ENCODE results near the gene FAM53C. TPM values are rescaled to one million over a fixed set of nuclear protein-coding genes. Genes with fewer than 3 reads are reported as not detected.

FAM53C gene
- total RNA-seq, 1 experiment from 2014 or later, result 57.3 TPM

DNA sequence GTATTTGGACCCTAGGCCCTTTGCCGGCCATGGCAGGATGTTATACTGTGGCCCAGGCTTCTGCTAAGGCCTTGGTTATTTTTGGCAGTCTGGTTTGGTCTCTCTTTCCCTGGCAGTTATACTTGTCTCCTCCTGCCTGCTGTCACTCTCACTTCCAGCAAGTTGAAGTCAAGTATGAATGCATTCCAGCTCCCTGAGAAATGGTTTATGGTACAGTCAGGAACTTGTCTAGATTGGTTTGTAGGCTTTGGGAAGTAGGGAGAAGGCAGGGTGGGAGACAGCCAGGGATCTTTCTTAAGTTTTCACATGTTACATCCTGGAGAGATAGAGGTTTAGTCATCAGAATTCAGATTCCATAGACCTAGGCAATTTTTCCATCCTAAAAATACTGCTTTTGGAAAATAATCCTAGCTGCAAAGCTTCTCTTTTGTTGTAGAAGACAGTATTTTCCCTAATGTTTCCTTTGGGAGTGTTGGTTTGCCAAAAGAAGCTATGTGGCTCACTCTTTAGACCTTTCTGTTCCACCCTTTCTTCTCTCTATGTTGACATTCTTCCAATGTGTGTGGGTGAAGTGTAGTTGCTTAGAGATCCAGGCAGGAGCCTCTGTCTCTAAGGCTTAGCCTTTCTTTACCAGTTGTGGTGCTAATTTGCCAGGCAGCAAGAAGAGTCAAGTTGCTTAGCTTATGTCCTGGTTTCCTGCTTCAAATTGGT is 11.9 kb downstream of the FAM53C start:
- in situ Hi-C loops (cut with HindIII; ENCODE audit: low sequenced_read_pairs), result no loop called here
- DNase-seq (ENCODE audit: low spot score), result no peak

DNA sequence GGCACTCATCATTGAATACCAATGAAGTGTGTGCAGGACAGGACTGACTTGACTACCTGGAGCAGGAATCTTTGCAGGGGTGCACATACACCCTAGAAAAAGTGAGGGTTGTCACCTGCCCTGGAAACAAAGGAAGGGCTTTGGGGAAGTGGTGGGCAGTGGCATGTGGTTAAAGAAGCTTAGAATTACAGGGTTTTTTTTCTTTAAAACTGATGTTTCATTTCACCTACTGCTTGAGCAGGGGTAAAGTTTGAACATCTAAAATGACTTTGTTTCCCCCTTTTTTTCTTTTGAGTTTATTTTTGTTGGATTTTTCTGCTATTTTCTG is 12.5 kb downstream of the FAM53C start:
- in situ Hi-C loops (cut with HindIII; ENCODE audit: low sequenced_read_pairs), result no loop called here

DNA sequence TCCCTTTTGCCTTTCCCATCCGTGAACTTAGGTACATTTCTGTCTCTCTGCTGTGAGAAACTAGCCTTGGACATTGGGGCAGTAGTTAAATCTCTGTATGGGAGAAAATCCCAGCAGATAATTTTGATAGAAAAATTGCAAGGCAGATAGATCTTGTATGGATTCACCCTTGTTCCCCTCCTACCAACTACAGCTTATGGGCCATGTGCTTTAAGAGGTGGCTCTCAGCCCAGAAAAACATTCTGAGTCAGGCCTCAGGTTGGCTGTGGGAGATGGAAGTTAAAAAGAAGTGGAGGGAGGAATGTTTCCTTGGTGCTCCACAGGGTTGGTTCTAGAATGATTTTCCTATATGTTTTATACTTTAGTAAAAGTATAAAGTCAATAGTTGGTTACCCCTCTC is 13.0 kb downstream of the FAM53C start:
- in situ Hi-C loops (cut with HindIII; ENCODE audit: low sequenced_read_pairs), result no loop called here
- no peak for DNase-seq (ENCODE audit: low spot score)

More for the DNA sequence above, 12.5 kb downstream of the FAM53C start:
- no peak for DNase-seq (ENCODE audit: low spot score)

DNA sequence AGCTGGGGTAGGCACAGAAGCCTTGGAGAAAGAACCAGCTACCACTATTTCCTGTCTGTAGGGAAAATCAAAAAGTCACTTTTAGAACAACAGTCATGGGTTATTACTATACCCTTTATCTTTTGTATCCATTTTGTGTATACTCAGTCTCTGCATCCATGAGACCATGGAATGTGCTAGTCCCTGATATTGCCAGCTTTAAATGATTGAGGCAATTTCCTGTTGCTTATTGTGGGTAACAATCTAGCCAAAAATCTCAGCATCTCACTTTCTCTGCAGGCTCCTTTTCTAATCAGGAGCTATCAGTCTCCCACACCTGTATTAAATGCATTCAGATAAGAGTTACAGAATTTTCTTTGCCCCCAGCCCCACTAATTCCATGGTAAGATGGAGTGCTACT is 13.5 kb downstream of the FAM53C start:
- in situ Hi-C loops (cut with HindIII; ENCODE audit: low sequenced_read_pairs), result no loop called here
- no peak for DNase-seq (ENCODE audit: low spot score)

DNA sequence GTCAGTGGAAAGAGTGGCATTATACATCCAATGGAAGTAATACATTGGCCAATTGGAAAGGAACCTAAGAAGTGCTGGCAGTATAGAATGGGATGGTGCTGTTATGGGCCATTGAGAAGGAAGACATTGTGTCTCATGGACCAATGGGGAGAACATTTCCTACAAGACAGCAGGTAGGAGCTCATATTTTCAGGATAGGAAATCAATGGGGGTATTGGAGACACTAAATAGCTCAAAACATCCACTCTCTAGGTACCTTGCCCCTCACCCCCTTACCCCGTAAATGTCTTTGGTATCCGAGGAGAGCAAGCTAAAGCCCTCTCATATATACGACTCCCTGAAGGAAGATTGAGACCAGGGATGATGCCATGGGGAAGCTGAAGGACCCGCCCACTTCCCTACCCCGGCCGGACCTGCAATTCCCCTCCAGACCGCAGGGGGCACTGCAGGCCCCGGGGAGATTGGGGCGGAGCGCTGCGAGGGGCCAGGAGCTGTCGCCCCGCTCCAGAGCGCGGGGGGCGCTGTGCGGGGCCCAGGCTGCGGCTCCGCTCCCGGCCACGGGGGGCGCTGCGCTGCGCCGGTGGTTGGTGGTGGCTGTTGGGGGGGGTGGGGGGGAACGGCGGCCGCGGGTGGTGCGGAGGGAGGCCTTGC is 14.1 kb downstream of the FAM53C start, which contains the start of gene KDM3B:
TSS of gene KDM3B (plus strand) at position 615 of the 651 bp plus-strand sequence. CDS start 111 bp downstream, outside the sequence.
- in situ Hi-C loops (cut with HindIII; ENCODE audit: low sequenced_read_pairs), result no loop called here
- peak; percentile 62 for DNase-seq (ENCODE audit: low spot score)

DNA sequence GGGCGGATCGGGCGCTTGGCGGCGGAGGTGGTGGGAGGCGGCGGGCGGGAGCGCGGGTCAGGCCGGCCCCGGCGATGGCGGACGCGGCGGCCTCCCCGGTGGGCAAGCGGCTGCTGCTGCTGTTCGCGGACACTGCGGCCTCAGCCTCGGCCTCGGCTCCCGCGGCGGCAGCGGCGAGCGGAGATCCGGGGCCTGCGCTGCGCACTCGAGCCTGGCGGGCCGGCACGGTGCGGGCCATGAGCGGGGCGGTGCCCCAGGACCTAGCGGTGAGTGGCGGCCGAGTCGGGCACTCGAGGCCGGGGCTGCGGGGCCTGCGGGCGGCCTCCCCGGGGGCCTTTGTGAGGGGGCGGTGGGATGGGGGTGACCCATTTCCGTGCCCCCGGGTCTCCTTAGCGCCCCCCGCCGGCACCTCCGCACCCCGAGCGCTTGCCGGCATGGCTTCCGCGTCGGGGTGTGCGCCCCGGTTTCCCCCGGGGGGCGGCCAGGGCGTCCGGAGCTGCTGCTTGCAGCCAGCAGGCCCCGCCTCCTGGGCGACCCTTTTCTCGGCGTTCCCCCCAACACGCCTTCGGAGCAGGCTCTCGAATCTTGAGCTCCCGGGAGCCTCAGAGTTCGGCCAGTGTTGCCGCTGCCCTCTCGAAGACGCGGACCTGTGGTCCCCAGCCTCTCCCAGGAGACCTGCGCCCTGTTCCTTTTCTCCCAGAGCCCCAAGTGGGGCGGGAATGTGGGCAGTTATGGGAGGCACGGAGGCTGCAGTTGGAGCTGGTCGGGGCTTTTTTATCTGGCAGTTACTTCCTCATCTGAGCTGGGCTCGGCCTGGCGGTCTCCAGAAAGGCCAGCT is 14.9 kb downstream of the FAM53C start:
- DNase-seq (ENCODE audit: low spot score), result peak; percentile 66
- in situ Hi-C loops (cut with HindIII; ENCODE audit: low sequenced_read_pairs), result no loop called here

DNA sequence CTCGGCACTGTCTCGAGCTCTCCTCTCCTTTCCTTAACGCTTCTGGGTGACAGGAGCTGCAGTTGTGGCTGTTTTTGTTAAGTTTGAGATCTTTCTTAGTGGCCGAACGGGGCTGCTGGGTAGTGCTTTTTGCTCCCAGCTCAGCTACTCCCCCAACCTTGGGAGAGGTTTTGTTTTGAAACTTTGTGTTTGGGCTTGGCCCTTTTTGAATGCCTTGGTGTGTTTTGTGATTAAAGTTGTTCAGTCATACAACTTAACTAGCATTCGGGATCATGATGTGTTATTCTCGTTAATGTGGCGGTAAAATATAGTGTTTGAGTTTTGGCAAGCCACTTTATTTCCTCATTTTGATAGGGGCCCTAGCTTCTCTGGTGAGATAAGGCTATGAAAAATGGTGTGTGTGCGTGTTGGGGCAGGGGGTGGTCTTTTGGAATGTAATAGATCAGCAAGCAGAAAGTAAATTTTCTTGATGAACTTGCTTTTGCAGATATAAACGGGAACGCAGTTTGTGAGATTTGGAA is 15.6 kb downstream of the FAM53C start:
- in situ Hi-C loops (cut with HindIII; ENCODE audit: low sequenced_read_pairs), result no loop called here
- no peak for DNase-seq (ENCODE audit: low spot score)

DNA sequence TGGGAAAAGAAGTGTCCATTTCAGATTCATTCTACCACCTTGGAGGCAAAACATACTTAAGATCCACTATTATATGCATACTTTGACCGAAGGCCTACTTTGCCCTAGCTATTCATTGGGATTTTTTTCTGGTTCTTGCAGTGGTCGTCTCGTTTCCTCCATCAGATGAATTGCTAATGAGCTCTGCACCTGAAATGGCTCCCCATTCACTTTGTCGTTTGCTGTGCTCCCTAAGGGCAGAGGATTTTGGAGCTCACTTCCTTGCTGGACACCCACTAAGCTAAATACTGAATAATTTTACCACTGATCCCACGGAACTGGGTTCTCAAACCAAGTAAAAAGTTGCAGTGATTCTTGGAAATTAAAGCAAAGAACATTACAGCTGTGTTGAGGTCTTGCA is 16.3 kb downstream of the FAM53C start:
- DNase-seq (ENCODE audit: low spot score), result no peak
- in situ Hi-C loops (cut with HindIII; ENCODE audit: low sequenced_read_pairs), result no loop called here

DNA sequence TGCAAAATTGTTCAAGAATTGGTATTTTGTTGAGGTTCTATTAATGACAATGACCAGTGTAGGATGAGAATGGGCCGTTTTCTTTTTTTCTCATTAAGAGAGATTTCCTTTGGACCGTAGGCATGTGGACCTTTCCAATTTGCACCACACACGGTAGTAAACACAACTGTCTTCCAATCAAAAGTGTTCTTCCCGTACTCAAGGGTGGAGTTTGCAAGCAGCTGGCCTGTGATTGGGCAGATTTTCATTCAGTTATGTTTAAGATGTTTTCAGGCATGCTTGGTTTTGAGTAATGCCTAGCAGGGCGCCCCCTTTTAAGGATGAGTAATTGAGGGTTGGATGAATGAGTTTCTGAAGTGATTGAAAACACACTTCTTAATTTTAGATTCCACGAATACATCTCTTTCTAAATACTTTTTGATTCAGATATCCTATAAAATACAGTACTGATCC is 16.9 kb downstream of the FAM53C start:
- DNase-seq (ENCODE audit: low spot score), result peak; percentile 83
- in situ Hi-C loops (cut with HindIII; ENCODE audit: low sequenced_read_pairs), result no loop called here

DNA sequence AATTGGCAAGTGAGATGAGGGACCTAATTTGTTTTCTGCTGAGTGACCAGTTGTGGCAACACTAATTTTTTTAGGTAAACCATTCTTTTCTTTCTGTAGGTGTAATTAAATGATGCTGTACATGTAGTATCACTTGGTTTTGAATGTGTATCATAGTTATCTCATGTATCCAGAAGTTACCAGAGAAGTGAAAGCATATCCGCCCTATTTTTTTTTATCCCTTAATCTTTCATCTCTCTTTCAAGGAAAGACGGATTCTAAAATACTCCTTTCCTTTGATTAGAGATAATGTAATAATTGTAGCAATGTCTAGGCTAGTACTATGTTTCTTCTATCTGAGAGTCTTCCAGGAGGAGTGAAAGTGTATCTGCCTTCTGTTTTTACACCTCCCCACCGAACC is 21.6 kb downstream of the FAM53C start:
- in situ Hi-C loops (cut with HindIII; ENCODE audit: low sequenced_read_pairs), result no loop called here
- DNase-seq (ENCODE audit: low spot score), result no peak

DNA sequence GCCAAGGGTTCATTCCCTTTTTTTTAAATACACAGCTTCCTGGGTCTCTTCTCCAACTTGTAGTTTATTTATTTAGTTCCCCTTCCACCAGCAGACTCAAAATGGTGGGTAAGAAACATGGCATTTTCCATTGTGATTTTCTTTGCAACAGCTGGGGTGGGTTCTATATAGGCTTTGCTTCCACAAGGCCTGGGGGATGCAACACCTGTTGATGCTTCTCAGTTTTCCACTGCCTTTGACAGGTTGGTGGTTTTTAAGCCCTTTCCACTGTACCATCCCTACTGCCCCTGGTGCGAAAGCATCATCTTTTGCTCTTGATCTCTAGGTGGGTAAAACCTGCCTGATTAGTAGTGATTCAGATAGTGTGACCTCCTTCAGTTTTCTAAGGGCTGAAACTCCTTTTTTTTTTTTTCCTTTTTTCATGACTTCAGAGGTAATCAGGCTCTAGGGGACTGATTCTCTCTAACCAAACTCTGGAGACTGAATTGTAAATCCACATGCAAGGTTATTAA is 22.9 kb downstream of the FAM53C start:
- in situ Hi-C loops (cut with HindIII; ENCODE audit: low sequenced_read_pairs), result no loop called here
- DNase-seq (ENCODE audit: low spot score), result no peak

DNA sequence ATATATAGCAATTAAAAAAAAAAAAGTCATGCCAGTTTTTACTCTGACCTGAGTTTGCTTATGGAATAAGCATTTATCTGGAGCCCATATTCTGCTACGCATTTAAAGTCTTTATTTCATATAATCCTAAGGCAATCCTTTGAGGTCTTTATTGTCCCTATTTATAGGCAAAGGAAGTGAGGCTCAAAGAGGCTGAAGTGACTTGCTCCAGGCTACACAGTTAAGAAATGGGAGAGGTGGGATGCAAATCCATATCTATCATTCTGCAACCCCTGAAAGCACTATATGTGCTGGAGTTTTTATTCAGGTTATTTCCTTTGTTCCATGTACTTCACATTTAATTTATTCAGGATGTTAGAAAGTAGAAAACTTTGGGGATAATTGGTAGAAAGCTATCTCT is 26.5 kb downstream of the FAM53C start:
- DNase-seq (ENCODE audit: low spot score), result no peak
- in situ Hi-C loops (cut with HindIII; ENCODE audit: low sequenced_read_pairs), result no loop called here

DNA sequence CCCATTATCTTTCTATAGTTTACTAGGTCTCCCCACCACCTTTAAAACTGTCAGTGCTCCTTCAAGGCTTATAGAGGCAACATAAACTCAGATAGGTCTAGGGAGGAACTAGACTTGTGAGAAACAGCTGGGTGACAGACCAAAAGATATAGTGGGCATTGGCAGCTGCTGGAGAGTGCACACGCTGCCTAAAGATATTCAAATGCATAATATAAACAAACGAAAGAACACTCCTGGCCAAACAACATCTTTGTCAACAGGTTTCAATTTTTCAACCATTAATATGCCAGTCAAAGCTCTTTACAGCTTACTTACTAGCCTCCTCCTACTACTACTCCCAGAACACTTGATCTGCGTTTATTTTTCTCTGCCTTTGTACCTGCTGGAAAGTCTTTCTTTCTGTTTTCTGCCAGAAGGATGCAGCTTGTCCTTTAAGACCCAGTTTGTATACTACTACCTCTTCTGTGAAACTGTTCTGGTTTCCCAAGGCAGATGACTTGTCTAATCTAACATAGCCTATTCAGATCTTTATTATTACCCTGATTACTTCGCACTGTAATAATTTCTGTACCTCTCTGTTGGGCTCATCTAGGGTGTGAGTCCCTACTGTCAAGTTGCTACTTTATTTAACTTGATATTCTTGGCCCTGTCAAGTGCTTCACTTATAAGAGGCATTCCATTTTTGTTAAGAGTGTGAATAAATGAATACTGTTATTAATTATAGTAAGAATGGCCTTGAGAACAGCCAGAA is 28.7 kb downstream of the FAM53C start:
- DNase-seq (ENCODE audit: low spot score), result no peak
- in situ Hi-C loops (cut with HindIII; ENCODE audit: low sequenced_read_pairs), result no loop called here

DNA sequence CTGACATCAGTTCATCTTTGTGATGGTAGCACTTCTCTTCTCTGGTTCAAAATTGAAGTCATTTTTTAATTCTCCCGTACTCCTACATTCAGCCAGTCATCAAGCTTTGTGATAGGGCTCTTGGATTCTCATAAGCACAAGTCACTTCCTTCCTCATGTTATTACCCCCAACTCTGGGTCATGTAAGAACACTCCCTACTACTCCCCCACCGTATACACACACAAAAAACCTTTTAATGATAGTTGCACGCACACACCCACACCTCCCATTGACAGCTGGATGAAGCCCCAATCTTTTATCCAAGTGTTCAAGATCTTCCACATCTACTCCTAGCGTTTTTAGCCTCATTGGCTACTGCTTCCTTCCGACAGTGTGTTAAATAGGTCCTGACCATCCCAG is 31.2 kb downstream of the FAM53C start:
- in situ Hi-C loops (cut with HindIII; ENCODE audit: low sequenced_read_pairs), result no loop called here

DNA sequence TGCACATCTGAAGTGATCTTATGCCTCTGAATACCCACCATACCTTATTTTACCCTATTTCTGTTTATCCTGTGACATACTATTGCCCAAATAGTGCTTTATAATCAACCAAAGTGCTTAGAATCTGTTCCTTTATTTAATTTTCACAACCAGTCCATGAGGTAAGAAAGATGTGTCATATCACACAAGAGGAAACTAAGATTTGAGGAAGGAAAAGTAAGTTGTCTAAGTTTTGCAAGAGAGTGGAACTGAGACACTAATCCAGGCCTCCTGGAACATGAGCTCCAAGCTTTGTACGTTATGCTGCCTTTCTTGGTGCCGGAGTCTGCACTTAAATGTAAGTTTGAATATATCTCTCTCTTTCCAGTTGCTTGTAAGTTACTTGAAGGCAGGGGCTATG is 31.6 kb downstream of the FAM53C start:
- DNase-seq (ENCODE audit: low spot score), result no peak
- in situ Hi-C loops (cut with HindIII; ENCODE audit: low sequenced_read_pairs), result no loop called here

More for the DNA sequence above, 31.2 kb downstream of the FAM53C start:
- no peak for DNase-seq (ENCODE audit: low spot score)

DNA sequence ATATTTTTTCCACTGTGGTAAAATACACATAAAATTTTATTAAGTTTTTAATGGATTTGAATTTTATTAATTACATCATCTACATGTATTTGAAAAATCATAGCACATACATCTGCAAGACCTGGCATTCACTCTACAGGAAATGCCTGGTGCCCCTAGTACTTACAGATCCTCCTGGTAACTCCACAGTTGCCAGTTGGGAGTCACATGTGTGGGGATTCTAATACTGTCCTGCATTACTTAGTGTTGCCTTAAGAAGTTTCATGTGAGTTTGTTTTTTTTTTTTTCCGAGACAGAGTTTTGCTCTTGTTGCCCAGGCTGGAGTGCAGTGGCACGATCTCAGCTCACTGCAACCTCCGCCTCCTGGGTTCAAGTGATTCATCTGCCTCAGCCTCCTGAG is 32.5 kb downstream of the FAM53C start:
- in situ Hi-C loops (cut with HindIII; ENCODE audit: low sequenced_read_pairs), result no loop called here
- no peak for DNase-seq (ENCODE audit: low spot score)

DNA sequence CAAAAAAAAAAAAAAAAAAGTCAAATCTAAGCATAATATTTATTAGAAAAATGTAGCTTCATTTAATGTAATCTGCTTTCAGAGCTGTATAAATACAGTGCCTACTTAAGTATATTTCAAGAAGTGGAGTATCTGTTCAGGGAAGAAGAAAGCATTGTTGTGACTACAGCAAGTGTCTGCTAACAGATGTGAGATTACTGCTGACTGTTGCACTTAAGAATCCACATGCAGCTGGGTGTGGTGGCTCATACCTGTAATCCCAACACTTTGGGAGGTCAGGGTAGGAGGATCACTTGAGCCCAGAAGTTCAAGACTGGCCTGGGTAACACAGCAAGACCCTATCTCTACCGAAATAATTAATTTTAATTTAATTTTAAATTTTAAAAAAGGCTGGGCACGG is 33.4 kb downstream of the FAM53C start:
- DNase-seq (ENCODE audit: low spot score), result no peak
- in situ Hi-C loops (cut with HindIII; ENCODE audit: low sequenced_read_pairs), result no loop called here

DNA sequence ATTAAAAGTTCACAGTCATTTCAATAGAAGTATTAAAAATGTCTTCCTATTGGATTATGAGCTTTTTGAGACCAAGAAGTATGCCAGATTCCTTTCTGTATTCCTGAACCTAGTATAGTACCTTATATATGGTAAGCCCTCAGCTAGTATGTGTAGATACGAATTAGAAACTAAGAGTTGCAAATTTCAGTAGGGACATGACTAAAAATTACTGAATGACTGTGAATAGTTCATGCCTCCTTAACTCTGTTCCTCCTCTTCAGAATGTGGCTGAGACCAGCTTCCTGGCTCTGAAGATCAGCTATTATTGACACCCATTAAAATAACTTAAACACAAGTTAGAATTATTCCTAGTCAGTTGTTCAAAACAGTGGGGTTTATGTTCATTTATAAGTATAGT is 34.2 kb downstream of the FAM53C start:
- in situ Hi-C loops (cut with HindIII; ENCODE audit: low sequenced_read_pairs), result no loop called here
- no peak for DNase-seq (ENCODE audit: low spot score)

DNA sequence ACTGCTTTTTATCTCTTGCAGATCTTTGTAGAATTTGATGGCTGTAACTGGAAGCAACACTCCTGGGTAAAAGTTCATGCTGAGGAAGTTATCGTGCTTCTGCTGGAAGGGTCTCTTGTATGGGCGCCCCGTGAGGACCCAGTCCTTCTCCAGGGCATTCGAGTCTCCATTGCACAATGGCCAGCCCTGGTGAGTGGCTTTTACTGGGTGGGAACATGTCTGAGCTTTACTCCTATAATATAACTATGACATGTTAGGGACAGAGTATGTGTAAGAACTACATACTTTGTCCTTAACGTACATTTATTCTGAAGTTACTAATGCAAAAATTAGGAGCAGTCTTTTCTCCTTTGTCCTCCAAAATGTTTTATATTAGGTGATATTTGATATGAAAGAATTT is 34.6 kb downstream of the FAM53C start:
- DNase-seq (ENCODE audit: low spot score), result no peak
- in situ Hi-C loops (cut with HindIII; ENCODE audit: low sequenced_read_pairs), result no loop called here

Data from G401 (cell line).